Measurements from ENCODE around the gene MRPS33. TPM values are rescaled to one million over a fixed set of nuclear protein-coding genes. Genes with fewer than 3 reads are reported as not detected.

The MRPS33 gene
- total and polyA plus RNA-seq, 2 of the 13 experiments (the other 11 are each of a cell fraction or from before 2014, with no cell fraction given) = 50.9 to 91.0 TPM

DNA sequence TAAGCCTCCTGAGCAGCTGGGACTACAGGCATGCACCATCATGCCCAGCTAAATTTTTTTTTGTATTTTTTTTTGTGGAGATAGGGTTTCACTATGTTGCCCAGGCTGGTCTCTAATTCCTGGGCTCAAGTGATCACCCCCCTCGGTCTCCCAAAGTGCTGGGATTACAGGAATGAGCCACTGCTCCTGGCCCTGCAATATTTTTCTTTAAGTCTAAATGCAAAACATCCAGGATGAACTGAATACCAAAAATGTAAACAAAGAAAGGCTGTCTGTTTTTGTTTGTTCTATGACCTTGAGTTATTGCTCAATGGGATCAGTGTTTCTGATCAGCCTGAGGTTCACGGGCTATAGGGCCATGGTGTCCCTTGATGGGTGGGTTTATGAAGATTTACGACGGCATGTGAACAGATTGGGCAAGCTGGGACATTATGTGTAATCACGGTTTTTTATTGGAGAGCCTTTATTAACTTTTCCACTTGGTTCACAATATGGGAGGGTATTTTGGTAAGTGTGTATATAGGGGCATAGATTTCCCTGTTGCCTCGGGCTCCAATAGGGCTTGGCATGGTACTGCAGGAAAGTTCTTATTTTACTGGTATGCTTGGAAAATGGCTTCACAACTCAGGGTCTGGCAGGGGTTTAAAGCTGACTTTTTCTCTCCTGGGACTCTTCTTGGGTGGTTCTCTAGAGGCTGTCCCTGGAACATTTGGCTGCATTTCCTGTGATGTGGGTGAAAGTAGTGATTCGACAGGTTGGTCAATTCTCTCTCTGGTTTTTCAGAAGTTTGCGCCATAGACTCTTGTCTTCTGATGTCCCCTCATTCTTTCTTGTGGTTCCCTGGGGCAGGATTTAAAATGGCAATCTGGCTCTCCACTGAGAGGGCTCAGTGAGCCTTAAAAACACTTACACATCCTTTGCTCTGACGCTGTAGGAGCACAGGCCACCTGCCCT is 41.6 kb downstream of the MRPS33 start (continued):
- TF ChIP-seq, protein P1, sequence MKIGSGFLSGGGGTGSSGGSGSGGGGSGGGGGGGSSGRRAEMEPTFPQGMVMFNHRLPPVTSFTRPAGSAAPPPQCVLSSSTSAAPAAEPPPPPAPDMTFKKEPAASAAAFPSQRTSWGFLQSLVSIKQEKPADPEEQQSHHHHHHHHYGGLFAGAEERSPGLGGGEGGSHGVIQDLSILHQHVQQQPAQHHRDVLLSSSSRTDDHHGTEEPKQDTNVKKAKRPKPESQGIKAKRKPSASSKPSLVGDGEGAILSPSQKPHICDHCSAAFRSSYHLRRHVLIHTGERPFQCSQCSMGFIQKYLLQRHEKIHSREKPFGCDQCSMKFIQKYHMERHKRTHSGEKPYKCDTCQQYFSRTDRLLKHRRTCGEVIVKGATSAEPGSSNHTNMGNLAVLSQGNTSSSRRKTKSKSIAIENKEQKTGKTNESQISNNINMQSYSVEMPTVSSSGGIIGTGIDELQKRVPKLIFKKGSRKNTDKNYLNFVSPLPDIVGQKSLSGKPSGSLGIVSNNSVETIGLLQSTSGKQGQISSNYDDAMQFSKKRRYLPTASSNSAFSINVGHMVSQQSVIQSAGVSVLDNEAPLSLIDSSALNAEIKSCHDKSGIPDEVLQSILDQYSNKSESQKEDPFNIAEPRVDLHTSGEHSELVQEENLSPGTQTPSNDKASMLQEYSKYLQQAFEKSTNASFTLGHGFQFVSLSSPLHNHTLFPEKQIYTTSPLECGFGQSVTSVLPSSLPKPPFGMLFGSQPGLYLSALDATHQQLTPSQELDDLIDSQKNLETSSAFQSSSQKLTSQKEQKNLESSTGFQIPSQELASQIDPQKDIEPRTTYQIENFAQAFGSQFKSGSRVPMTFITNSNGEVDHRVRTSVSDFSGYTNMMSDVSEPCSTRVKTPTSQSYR (CRISPR knock-in tag; IDR thresholded peaks at IDR 0.05; ENCODE audit: borderline replicate concordance) = peak; percentile 65; the same call in 1 of the 2 replicates
- TF ChIP-seq, protein P2, sequence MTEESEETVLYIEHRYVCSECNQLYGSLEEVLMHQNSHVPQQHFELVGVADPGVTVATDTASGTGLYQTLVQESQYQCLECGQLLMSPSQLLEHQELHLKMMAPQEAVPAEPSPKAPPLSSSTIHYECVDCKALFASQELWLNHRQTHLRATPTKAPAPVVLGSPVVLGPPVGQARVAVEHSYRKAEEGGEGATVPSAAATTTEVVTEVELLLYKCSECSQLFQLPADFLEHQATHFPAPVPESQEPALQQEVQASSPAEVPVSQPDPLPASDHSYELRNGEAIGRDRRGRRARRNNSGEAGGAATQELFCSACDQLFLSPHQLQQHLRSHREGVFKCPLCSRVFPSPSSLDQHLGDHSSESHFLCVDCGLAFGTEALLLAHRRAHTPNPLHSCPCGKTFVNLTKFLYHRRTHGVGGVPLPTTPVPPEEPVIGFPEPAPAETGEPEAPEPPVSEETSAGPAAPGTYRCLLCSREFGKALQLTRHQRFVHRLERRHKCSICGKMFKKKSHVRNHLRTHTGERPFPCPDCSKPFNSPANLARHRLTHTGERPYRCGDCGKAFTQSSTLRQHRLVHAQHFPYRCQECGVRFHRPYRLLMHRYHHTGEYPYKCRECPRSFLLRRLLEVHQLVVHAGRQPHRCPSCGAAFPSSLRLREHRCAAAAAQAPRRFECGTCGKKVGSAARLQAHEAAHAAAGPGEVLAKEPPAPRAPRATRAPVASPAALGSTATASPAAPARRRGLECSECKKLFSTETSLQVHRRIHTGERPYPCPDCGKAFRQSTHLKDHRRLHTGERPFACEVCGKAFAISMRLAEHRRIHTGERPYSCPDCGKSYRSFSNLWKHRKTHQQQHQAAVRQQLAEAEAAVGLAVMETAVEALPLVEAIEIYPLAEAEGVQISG (CRISPR knock-in tag; IDR thresholded peaks at IDR 0.05) = no peak
- TF ChIP-seq NR2F1 (CRISPR knock-in tag; IDR thresholded peaks at IDR 0.05) (peak in 1 of 2 experiments; percentile 46; a peak in 1 of 4 replicates), ESRRA (CRISPR knock-in tag; IDR thresholded peaks at IDR 0.05; ENCODE audit: low read depth) (peak; percentile 82; the same call in 1 of the 2 replicates), MEF2D (CRISPR knock-in tag; IDR thresholded peaks at IDR 0.05) (peak; percentile 24; the same call in 1 of the 2 replicates), GATAD1 (CRISPR knock-in tag; IDR thresholded peaks at IDR 0.05) (peak; percentile 56), FOXJ3 (CRISPR knock-in tag; IDR thresholded peaks at IDR 0.05; ENCODE audit: borderline replicate concordance) (peak; percentile 92), ZNF510 (CRISPR knock-in tag; IDR thresholded peaks at IDR 0.05; ENCODE audit: low read depth) (no peak), ZMYM4 (CRISPR knock-in tag; IDR thresholded peaks at IDR 0.05) (peak; percentile 70), ZNF382 (CRISPR knock-in tag; IDR thresholded peaks at IDR 0.05; ENCODE audit: borderline replicate concordance) (no peak), TBL1XR1 (IDR thresholded peaks at IDR 0.05; ENCODE audit: borderline replicate concordance, low read length, partially characterized antibody) (no peak)
- TF ChIP-seq, protein P3, sequence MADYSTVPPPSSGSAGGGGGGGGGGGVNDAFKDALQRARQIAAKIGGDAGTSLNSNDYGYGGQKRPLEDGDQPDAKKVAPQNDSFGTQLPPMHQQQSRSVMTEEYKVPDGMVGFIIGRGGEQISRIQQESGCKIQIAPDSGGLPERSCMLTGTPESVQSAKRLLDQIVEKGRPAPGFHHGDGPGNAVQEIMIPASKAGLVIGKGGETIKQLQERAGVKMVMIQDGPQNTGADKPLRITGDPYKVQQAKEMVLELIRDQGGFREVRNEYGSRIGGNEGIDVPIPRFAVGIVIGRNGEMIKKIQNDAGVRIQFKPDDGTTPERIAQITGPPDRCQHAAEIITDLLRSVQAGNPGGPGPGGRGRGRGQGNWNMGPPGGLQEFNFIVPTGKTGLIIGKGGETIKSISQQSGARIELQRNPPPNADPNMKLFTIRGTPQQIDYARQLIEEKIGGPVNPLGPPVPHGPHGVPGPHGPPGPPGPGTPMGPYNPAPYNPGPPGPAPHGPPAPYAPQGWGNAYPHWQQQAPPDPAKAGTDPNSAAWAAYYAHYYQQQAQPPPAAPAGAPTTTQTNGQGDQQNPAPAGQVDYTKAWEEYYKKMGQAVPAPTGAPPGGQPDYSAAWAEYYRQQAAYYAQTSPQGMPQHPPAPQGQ (CRISPR knock-in tag; IDR thresholded peaks at IDR 0.05; ENCODE audit: borderline replicate concordance) = no peak
- TF ChIP-seq, protein P4, sequence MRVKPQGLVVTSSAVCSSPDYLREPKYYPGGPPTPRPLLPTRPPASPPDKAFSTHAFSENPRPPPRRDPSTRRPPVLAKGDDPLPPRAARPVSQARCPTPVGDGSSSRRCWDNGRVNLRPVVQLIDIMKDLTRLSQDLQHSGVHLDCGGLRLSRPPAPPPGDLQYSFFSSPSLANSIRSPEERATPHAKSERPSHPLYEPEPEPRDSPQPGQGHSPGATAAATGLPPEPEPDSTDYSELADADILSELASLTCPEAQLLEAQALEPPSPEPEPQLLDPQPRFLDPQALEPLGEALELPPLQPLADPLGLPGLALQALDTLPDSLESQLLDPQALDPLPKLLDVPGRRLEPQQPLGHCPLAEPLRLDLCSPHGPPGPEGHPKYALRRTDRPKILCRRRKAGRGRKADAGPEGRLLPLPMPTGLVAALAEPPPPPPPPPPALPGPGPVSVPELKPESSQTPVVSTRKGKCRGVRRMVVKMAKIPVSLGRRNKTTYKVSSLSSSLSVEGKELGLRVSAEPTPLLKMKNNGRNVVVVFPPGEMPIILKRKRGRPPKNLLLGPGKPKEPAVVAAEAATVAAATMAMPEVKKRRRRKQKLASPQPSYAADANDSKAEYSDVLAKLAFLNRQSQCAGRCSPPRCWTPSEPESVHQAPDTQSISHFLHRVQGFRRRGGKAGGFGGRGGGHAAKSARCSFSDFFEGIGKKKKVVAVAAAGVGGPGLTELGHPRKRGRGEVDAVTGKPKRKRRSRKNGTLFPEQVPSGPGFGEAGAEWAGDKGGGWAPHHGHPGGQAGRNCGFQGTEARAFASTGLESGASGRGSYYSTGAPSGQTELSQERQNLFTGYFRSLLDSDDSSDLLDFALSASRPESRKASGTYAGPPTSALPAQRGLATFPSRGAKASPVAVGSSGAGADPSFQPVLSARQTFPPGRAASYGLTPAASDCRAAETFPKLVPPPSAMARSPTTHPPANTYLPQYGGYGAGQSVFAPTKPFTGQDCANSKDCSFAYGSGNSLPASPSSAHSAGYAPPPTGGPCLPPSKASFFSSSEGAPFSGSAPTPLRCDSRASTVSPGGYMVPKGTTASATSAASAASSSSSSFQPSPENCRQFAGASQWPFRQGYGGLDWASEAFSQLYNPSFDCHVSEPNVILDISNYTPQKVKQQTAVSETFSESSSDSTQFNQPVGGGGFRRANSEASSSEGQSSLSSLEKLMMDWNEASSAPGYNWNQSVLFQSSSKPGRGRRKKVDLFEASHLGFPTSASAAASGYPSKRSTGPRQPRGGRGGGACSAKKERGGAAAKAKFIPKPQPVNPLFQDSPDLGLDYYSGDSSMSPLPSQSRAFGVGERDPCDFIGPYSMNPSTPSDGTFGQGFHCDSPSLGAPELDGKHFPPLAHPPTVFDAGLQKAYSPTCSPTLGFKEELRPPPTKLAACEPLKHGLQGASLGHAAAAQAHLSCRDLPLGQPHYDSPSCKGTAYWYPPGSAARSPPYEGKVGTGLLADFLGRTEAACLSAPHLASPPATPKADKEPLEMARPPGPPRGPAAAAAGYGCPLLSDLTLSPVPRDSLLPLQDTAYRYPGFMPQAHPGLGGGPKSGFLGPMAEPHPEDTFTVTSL (CRISPR knock-in tag; IDR thresholded peaks at IDR 0.05; ENCODE audit: borderline replicate concordance) = peak; percentile 86; the same call in 1 of the 2 replicates

All from HepG2 (cell line).